Spinal cord (tissue), 10 donors: Measurements from ENCODE around the gene CDH23. TPM values are rescaled to one million over a fixed set of nuclear protein-coding genes. Genes with fewer than 3 reads are reported as not detected.

Source experiments
- DNase-seq, 6 donors: peaks; one replicate each; pipeline versions ENCODE4 v3.0.0 to v3.0.0-alpha.2; 2013 to 2015; ENCODE audit warnings: low spot score in 6 of 6, low read depth in 4 of 6
- H3K27ac ChIP-seq: one replicate; pipeline ENCODE4 v1.5.1; 2013; ENCODE audit warnings: low read depth, low read length, control low read depth
- H3K27me3 ChIP-seq: one replicate; pipeline ENCODE4 v1.6.1; 2013; ENCODE audit warnings: low read length; ENCODE audit not compliant: control insufficient read depth, insufficient read depth
- H3K36me3 ChIP-seq: one replicate; pipeline ENCODE4 v1.6.1; 2013; ENCODE audit warnings: low read length; ENCODE audit not compliant: control insufficient read depth, insufficient read depth
- H3K4me1 ChIP-seq: one replicate; pipeline ENCODE4 v1.6.1; 2013; ENCODE audit warnings: low read length; ENCODE audit not compliant: control insufficient read depth, insufficient read depth
- H3K4me3 ChIP-seq: one replicate; pipeline ENCODE4 v1.5.1; 2013; ENCODE audit warnings: low read depth, low read length, control low read depth
- H3K9me3 ChIP-seq: one replicate; pipeline ENCODE4 v1.6.1; 2013; ENCODE audit warnings: low read length; ENCODE audit not compliant: control insufficient read depth, insufficient read depth
- WGBS: methylation state at CpG from one replicate; pipeline ENCODE4 v1.1.5; 2013; ENCODE audit warnings: missing lambda C conversion rate; ENCODE audit not compliant: insufficient coverage; 5-methylcytosine and 5-hydroxymethylcytosine counted together
- polyA plus RNA-seq, 2 donors: library from polyadenylated mRNA; unstranded; fragments of 120-200 nt; gene quantifications; one replicate each; pipeline ENCODE4 v1.2.1, GENCODE V29; 2013; ENCODE audit not compliant: insufficient read length in 2 of 2
- total RNA-seq, 2 donors: library from RNA; depleted of rRNA in 1 of 2; stranded (reverse); fragments of 120-200 nt in 1 of 2; fragments of >200 nt in 1 of 2; gene quantifications; one replicate each; pipeline versions ENCODE4 v1.2.3 to v1.2.4, GENCODE V29; 2013 to 2014
- donor health status: healthy.

Gene CDH23
- total and polyA plus RNA-seq, 4 donors: 15.6 to 24.2 (median 19.0) TPM

DNA sequence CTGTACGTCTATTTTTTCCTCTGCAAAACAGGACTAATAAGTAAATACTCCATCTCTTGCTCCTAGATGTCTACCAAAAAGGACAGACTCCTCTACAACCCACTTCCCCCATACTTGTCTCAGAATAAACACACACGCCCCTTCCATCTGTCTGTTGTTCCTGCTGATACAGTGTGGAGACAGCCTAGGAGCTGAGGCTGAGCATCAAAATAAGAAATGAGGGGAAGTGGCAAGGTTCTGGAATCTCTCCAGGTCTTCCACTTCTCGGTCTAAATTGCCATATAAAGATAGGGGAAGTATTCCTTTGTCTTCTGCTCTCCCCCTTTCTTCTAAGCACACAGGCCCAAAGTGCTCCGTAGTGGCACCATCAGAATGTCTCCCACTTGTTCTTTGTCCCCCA, 407.4 kb downstream of the CDH23 start:
- H3K4me1 ChIP-seq: peaks cover 12% of the 10 kb centered on the region
- no peak overlapping the region for H3K4me3 ChIP-seq
- WGBS: 67% methylated on average over 1 of the region's 4 CpGs
- H3K27ac ChIP-seq: no peak overlapping the region
- H3K9me3 ChIP-seq: no peaks in the 10 kb centered on the region
- DNase-seq: peak in 2 of 6 donors; percentile 15 to 66
- H3K27me3 ChIP-seq: no peaks in the 10 kb centered on the region
- peaks cover 7% of the 10 kb centered on the region for H3K36me3 ChIP-seq

GRCh38 chr10:71805776-71806703, 409.3 kb downstream of the CDH23 start:
- WGBS: 29% methylated on average over 39 of the region's 41 CpGs
- H3K27ac ChIP-seq: no peak overlapping the region
- H3K4me3 ChIP-seq: no peak overlapping the region
- H3K36me3 ChIP-seq: peaks cover 18% of the 10 kb centered on the region
- H3K27me3 ChIP-seq: no peaks in the 10 kb centered on the region
- H3K9me3 ChIP-seq: no peaks in the 10 kb centered on the region
- peak in 1 of 6 donors; percentile 65 for DNase-seq
- H3K4me1 ChIP-seq: peaks cover 12% of the 10 kb centered on the region

GRCh38 chr10:71806704-71807556, 410.2 kb downstream of the CDH23 start:
- WGBS: 91% methylated on average over 21 of the region's 23 CpGs
- Histone ChIP-seq H3K27ac (no peak overlapping the region), H3K36me3 (peaks cover 25% of the 10 kb centered on the region), H3K9me3 (no peaks in the 10 kb centered on the region), H3K4me3 (no peak overlapping the region), H3K4me1 (peaks cover 13% of the 10 kb centered on the region), H3K27me3 (no peaks in the 10 kb centered on the region)
- no peak for DNase-seq

- H3K4me3 ChIP-seq: no peak overlapping the region
- H3K4me1 ChIP-seq: peaks cover 19% of the 10 kb centered on the region
- WGBS: 92% methylated on average over 17 of the region's 21 CpGs
- H3K9me3 ChIP-seq: no peaks in the 10 kb centered on the region
- no peak overlapping the region for H3K27ac ChIP-seq
- H3K27me3 ChIP-seq: no peaks in the 10 kb centered on the region
- H3K36me3 ChIP-seq: peaks cover 34% of the 10 kb centered on the region
- no peak for DNase-seq
These were observed 411.1 kb downstream of the CDH23 start for GRCh38 chr10:71807557-71808510.

DNA sequence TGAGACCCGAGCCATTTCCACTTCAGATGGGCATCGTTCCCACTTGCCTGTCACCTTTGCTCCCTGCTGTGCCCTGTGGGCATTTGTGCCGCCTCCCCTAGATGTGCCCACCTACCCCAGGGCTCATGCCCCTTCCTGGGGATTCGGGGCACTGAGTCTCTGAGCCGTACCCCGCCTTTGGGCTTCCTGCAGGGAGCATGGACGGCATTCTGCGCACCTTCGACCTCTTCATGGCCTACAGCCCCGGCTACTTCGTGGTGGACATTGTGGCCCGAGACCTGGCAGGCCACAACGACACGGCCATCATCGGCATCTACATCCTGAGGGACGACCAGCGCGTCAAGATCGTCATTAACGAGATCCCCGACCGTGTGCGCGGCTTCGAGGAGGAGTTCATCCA, 412.9 kb downstream of the CDH23 start:
- Histone ChIP-seq H3K4me1 (peaks cover 24% of the 10 kb centered on the region), H3K4me3 (no peak overlapping the region), H3K27ac (no peak overlapping the region), H3K36me3 (peaks cover 44% of the 10 kb centered on the region), H3K27me3 (no peaks in the 10 kb centered on the region), H3K9me3 (no peaks in the 10 kb centered on the region)
- 91% methylated on average over 14 of the region's 25 CpGs for WGBS
- DNase-seq: no peak

- WGBS: 91% methylated on average over 7 of the region's 13 CpGs
- no peak for DNase-seq
- Histone ChIP-seq H3K9me3 (no peaks in the 10 kb centered on the region), H3K4me1 (peaks cover 24% of the 10 kb centered on the region), H3K4me3 (no peak overlapping the region), H3K36me3 (peaks cover 50% of the 10 kb centered on the region), H3K27ac (no peak overlapping the region), H3K27me3 (no peaks in the 10 kb centered on the region)
These were observed 413.5 kb downstream of the CDH23 start for GRCh38 chr10:71810048-71810750.

- no peak for DNase-seq
- WGBS: 83% methylated on average over 18 of the region's 19 CpGs
- no peaks in the 10 kb centered on the region for H3K27me3 ChIP-seq
- peaks cover 20% of the 10 kb centered on the region for H3K4me1 ChIP-seq
- no peak overlapping the region for H3K4me3 ChIP-seq
- peaks cover 62% of the 10 kb centered on the region for H3K36me3 ChIP-seq
- H3K27ac ChIP-seq: no peak overlapping the region
- no peaks in the 10 kb centered on the region for H3K9me3 ChIP-seq
These were observed 414.6 kb downstream of the CDH23 start for GRCh38 chr10:71811351-71811750.

- peak in 2 of 6 donors; percentile 53 to 61 for DNase-seq
- peaks cover 26% of the 10 kb centered on the region for H3K4me1 ChIP-seq
- no peak overlapping the region for H3K4me3 ChIP-seq
- H3K27me3 ChIP-seq: no peaks in the 10 kb centered on the region
- H3K27ac ChIP-seq: no peak overlapping the region
- no peaks in the 10 kb centered on the region for H3K9me3 ChIP-seq
- H3K36me3 ChIP-seq: peaks cover 69% of the 10 kb centered on the region
- 64% methylated on average over 11 of the region's 22 CpGs for WGBS
These were observed 415.5 kb downstream of the CDH23 start for GRCh38 chr10:71812016-71812912.
